NCI-H146 (cell line): Measurements from ENCODE around the gene CLEC2D.
A peak's percentile ranks its signal among the peaks of the same experiment; 100 is the strongest.
"Not testable (repeated sequence)": the region's sequence is repeated elsewhere in the genome, so short reads cannot be mapped to it uniquely, and the experiment has no call there.

ENCODE experiments used
- DNase-seq: peaks from one replicate; lab custom pipeline; 2025; lab: John Stamatoyannopoulos, UW

CLEC2D gene

GRCh38 chr12:9700606-9700956, 31.1 kb downstream of the CLEC2D start:
- DNase-seq = no peak

- DNase-seq = no peak
Measured at GRCh38 chr12:9701380-9702154, 32.1 kb downstream of the CLEC2D start.

GRCh38 chr12:9702255-9702654, 32.7 kb downstream of the CLEC2D start:
- DNase-seq = no peak

GRCh38 chr12:9704561-9704960, 35.0 kb downstream of the CLEC2D start:
- DNase-seq = not testable (repeated sequence)

DNA sequence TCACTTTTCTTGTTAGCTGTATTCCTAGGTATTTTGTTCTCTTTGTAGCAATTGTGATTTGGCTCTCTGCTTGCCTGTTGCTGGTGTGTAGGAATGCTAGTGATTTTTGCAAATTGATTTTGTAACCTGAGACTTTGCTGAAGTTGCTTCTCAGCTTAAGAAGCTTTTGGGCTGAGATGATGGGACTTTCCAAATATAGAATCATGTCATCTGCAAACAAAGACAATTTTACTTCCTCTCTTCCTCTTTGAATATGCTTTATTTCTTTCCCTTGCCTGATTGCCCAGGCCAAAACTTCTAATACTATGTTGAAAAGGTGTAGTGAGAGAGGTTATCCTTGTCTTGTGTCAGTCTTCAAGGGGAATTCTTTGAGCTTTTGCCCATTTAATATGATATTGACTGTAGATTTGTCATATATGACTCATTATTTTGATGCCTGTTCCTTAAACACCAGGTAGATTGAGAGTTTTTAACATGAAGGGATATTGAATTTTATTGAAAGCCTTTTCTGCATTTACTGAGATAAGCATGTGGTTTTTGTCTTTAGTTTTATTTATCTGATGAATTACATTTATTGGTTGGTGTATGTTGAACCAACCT, 36.7 kb downstream of the CLEC2D start:
- DNase-seq = no peak

- no peak for DNase-seq
Measured at GRCh38 chr12:9707356-9707755, 37.8 kb downstream of the CLEC2D start.

DNA sequence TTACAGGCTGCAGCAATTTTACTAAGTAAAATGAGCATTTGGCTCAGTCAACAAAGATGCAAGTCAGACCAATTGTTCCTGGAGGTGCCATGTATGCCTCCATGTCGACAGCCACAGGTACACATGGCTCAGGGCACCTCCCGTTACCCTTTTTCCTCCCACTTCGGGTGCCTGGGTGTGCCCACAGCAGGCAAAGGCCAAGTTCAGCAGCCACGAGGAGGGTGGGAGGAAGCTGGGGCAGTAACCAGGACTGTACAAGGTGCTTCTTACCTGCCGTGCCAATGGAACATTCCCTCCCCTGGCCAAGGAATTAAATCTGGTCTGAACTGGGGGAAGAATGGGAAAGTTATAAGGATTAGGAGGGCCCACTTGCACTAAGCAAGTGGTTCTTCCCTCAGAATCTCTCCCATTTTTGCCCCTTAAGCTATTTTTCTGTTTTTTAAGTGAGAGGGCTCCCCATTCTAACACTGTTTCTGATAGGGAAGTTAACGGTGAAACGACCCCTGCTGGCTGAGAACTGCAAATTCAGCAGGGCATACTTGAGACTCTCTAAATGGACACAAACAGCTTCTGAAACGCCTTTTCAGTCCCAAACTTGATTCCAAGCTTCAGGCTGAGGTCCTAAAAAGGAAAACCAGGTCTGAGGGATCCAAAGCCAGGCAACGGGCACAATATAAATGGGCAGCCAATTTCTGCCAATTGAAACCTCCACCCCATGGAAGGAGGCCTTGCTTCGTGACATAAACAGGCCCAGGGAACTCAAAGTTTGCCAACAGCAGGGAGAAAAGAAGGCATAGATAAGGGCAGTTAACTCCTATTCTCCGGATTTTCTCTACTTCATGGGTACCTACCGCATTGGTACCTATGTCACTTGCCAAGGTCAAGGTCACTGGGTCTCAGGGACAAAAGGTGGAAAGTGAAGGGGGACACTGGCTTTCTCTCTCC, 38.6 kb downstream of the CLEC2D start:
- DNase-seq = peak; percentile 54

- DNase-seq = no peak
Measured at GRCh38 chr12:9708853-9709252, 39.3 kb downstream of the CLEC2D start.

GRCh38 chr12:9710584-9711375, 41.3 kb downstream of the CLEC2D start:
- no peak for DNase-seq

- DNase-seq = no peak
Measured at GRCh38 chr12:9711664-9712063, 42.2 kb downstream of the CLEC2D start.

DNA sequence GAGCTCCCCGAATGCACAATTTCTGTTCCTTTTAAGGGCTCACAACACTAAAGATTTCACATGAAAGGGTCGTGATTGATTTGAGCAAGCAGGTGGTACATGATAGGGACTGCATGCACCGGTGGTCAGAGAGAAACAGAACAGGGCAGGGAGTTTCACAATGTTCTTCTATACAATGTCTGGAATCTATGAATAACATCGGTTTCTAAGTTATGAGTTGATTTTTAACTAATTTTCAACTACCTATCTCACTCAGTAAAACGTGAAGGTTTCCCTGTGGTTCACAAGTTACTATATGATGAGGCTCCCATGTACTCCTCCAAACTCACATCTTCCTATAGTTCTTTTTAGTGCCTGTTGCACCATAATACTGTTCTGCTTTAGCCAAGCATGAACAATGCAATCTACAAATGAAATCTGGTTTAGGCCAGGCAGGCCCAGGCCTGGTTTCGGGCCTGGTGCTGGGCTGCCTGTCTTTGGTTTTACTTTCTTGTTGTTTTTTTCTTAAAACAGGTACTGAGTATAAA, 43.6 kb downstream of the CLEC2D start:
- not testable (repeated sequence) for DNase-seq

DNA sequence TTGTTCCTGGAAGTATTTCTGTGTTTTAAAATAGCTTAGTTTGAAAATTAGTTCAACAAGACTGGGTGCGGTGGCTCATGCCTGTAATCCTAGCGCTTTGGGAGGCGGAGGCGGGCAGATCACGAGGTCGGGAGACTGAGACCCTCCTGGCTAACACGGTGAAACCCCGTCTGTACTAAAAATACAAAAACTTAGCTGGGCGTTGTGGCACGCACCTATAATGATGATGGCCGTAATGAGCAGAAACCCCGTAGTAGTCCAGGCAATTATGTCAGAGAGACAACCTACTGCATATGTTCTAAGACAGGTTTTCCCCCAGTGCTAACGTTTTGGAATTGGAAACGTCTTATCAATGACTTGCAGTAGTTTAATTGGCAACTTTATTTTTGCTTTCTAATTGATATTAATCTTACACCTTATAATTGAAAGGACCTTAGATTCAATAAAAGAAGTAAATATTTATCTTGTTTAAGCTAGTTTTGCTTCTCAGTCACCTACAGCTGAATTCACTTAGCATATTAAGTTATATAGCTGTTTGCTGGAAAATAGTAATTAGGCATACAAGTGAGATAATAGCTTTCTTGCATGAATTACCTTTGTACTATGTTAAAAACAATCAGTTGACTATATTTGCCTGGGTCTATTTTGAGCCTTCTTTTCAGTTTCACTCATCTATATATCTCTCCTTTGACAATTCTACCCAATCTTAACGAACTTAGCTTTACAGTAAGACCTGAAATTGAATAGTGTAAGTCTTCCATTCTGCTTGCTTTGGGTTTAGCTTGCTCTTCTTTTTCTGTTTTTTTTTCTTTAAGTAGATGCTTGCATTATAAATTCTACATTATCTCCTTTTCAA, 47.8 kb downstream of the CLEC2D start:
- no peak for DNase-seq

DNA sequence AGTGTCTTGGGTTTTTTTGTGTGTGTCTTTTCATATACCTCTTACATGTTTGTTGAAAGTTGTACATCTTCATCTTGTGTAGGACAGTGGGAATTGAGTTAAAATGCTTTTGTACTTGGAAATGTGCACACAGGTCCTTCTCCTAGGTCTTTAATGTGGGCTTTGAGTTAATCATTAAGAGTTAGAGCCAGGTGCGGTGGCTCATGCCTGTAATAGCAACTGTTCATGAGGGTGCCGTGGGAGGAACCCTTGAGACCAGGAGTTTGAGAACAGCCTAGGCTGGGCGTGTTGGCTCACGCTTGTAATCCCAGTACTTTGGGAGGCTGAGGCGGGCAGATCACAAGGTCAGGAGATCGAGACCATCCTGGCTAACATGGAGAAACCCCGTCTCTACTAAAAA, 49.5 kb downstream of the CLEC2D start:
- no peak for DNase-seq

- DNase-seq = no peak
Measured at GRCh38 chr12:9719790-9720189, 50.3 kb downstream of the CLEC2D start.

- no peak for DNase-seq
Measured at GRCh38 chr12:9721394-9722092, 52.0 kb downstream of the CLEC2D start.

DNA sequence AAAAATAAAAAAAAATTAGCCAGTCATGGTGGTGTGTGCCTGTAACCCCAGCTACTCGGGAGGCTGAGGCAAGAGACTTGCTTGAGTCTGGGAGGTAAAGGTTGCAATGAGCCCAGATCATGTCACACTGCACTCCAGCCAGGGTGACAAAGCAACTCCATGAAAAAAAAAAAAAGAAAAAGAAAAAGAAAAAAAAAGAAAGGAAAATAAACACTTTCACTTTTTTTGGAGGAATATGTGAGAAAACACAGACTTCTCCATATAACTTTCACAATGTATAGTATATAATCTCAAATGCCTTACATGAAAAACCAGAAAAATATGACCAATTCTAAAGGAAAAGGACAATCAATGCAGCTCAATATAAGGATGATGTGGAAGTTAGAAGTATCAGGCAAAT, 54.5 kb downstream of the CLEC2D start:
- no peak for DNase-seq

DNA sequence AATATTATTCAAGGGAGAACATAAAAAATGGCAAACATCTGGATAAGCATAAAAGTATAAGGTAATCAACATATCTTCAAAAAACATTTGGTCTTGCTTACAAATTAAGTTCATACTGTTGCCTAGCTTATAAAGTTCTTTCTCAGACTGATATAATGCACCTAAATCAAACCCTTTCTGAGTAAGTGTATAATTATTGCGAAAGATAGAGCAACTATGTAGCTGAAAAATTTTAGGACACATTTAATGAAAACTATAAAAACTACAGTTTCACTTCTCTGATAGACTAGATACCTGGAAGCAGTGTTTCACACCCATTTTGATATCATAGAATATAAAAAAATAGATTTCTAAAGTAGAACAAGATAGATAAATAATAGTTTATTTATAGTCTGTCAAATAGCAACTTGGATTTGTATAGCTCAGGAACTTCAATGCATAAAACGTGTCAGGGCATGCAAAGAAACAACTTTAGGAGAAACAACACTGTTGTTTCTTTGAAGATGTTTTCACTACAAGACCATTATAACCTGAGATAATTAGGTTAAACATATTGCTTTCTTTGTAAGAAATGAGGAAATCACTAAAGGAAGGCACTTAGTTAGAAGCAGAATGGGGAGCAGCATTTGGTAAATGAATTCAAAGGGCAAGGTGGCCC, 55.8 kb downstream of the CLEC2D start:
- DNase-seq = no peak

GRCh38 chr12:9727813-9728212, 58.3 kb downstream of the CLEC2D start:
- DNase-seq = no peak

DNA sequence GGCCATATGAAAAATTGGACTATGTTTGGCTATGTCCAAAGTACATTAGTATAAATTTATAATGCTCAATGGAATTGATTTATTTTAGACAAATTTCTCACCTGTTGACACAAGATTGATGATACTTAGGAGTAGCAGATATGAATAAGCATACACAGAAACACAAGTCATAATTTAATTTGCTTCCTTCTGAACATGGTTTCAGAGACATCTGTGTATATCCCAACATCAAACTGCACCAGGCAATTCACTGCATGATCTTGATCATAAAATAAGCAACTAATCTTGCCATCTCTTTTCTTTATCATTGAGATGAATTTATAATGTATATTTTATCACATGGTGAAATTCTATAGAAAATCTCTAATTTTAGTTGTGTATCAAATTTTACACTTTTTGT, 59.6 kb downstream of the CLEC2D start:
- DNase-seq = no peak

DNA sequence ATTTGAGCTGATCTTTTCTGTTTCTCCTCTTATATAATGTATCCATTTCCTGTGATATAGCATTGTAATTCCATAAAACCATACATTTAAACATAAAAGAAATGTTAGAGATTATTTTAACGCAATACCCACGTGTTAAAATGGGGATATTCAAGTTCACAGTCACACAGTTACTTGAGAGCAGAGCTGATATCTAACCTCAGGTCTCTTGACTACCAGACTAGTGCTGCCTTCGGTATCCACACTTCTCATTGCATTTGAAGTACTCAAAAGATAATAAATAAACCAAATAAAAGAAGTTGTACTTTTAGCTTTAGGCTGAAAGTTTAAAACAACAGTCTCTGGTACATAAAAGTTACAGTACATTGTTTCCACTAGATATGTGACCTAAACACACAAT, 60.5 kb downstream of the CLEC2D start:
- no peak for DNase-seq
